ENCODE results near the gene DOHH.

DOHH gene

GRCh38 chr19:3533563-3534216, 33.2 kb upstream of the DOHH start:
- Histone ChIP-seq H3K27me3 (ENCODE audit: control insufficient read depth in 1 of 2, insufficient read depth in 1 of 2, low read length in 2 of 2) (no peaks in the 10 kb centered on the region), H3K14ac (ENCODE audit: low read length in 2 of 2) (no peak overlapping the region), H2AK5ac (ENCODE audit: low read length, severe bottlenecking) (no peak overlapping the region), H3K9me3 (ENCODE audit: control insufficient read depth, low read length) (no peaks in the 10 kb centered on the region), H3K4me1 (ENCODE audit: control insufficient read depth, insufficient read depth, low read depth, low read length) (peaks cover 16% of the 10 kb centered on the region), H2BK5ac (ENCODE audit: low read depth, low read length, poor library complexity, severe bottlenecking) (no peak overlapping the region), H3K79me1 (replicated peaks; ENCODE audit: low read length, poor library complexity, severe bottlenecking) (peaks cover 8% of the 10 kb centered on the region), H2AFZ (ENCODE audit: low read depth, low read length) (no peak overlapping the region), H3K23ac (ENCODE audit: low read length in 2 of 2) (no peak overlapping the region), H3K18ac (ENCODE audit: low read depth in 1 of 2, low read length in 2 of 2) (no peak overlapping the region), H4K8ac (ENCODE audit: low read length) (no peak overlapping the region), H3K4me2 (ENCODE audit: low read length, poor library complexity, severe bottlenecking) (no peak overlapping the region), H4K91ac (ENCODE audit: low read length) (no peak overlapping the region), H2BK120ac (ENCODE audit: low read depth, low read length) (no peak overlapping the region), H3K4ac (ENCODE audit: low read depth in 1 of 2, low read length in 2 of 2) (no peak overlapping the region), H3K27ac (ENCODE audit: low read length, poor library complexity, severe bottlenecking) (no peak overlapping the region), H3K4me3 (ENCODE audit: insufficient read depth in 1 of 2, low read depth in 1 of 2, low read length in 2 of 2) (no peak overlapping the region), H2BK15ac (ENCODE audit: low read depth, poor library complexity, severe bottlenecking) (no peak overlapping the region), H2BK12ac (ENCODE audit: low read length in 2 of 2) (no peak overlapping the region), H3K36me3 (ENCODE audit: control insufficient read depth in 1 of 2, insufficient read depth in 2 of 2, low read depth in 1 of 2, low read length in 2 of 2) (peaks cover 59 to 88% of the 10 kb centered on the region in 2 experiments), H3K9ac (ENCODE audit: low read length) (no peak overlapping the region)
- no peak for DNase-seq
- 96% methylated on average over 11 of the region's 12 CpGs for WGBS

GRCh38 chr19:3533033-3533432, 32.6 kb upstream of the DOHH start:
- no peak overlapping the region for H3K4ac ChIP-seq (ENCODE audit: low read depth in 1 of 2, low read length in 2 of 2)
- no peak overlapping the region for H2BK12ac ChIP-seq (ENCODE audit: low read length in 2 of 2)
- H3K27me3 ChIP-seq (ENCODE audit: control insufficient read depth in 1 of 2, insufficient read depth in 1 of 2, low read length in 2 of 2) = no peaks in the 10 kb centered on the region
- H3K27ac ChIP-seq (ENCODE audit: low read length, poor library complexity, severe bottlenecking) = no peak overlapping the region
- H4K91ac ChIP-seq (ENCODE audit: low read length) = no peak overlapping the region
- no peak overlapping the region for H2AK5ac ChIP-seq (ENCODE audit: low read length, severe bottlenecking)
- peaks cover 12% of the 10 kb centered on the region for H3K4me1 ChIP-seq (ENCODE audit: control insufficient read depth, insufficient read depth, low read depth, low read length)
- H3K9me3 ChIP-seq (ENCODE audit: control insufficient read depth, low read length) = no peaks in the 10 kb centered on the region
- H4K8ac ChIP-seq (ENCODE audit: low read length) = no peak overlapping the region
- no peak overlapping the region for H2BK120ac ChIP-seq (ENCODE audit: low read depth, low read length)
- no peak overlapping the region for H3K4me3 ChIP-seq (ENCODE audit: insufficient read depth in 1 of 2, low read depth in 1 of 2, low read length in 2 of 2)
- no peak overlapping the region for H3K9ac ChIP-seq (ENCODE audit: low read length)
- peaks cover 11% of the 10 kb centered on the region for H3K79me1 ChIP-seq (replicated peaks; ENCODE audit: low read length, poor library complexity, severe bottlenecking)
- H2BK5ac ChIP-seq (ENCODE audit: low read depth, low read length, poor library complexity, severe bottlenecking) = no peak overlapping the region
- no peak overlapping the region for H2BK15ac ChIP-seq (ENCODE audit: low read depth, poor library complexity, severe bottlenecking)
- 93% methylated on average over 16 of the region's 17 CpGs for WGBS
- H3K14ac ChIP-seq (ENCODE audit: low read length in 2 of 2) = no peak overlapping the region
- H3K36me3 ChIP-seq (ENCODE audit: control insufficient read depth in 1 of 2, insufficient read depth in 2 of 2, low read depth in 1 of 2, low read length in 2 of 2) = peaks cover 61 to 90% of the 10 kb centered on the region in 2 experiments
- no peak for DNase-seq
- no peak overlapping the region for H3K23ac ChIP-seq (ENCODE audit: low read length in 2 of 2)
- no peak overlapping the region for H3K4me2 ChIP-seq (ENCODE audit: low read length, poor library complexity, severe bottlenecking)
- no peak overlapping the region for H2AFZ ChIP-seq (ENCODE audit: low read depth, low read length)
- no peak overlapping the region for H3K18ac ChIP-seq (ENCODE audit: low read depth in 1 of 2, low read length in 2 of 2)

- Histone ChIP-seq H3K4me1 (ENCODE audit: control insufficient read depth, insufficient read depth, low read depth, low read length) (peaks cover 6% of the 10 kb centered on the region), H3K36me3 (ENCODE audit: control insufficient read depth in 1 of 2, insufficient read depth in 2 of 2, low read depth in 1 of 2, low read length in 2 of 2) (peaks cover 68 to 91% of the 10 kb centered on the region in 2 experiments), H3K14ac (ENCODE audit: low read length in 2 of 2) (no peak overlapping the region), H3K79me1 (replicated peaks; ENCODE audit: low read length, poor library complexity, severe bottlenecking) (peaks cover 18% of the 10 kb centered on the region), H2BK15ac (ENCODE audit: low read depth, poor library complexity, severe bottlenecking) (no peak overlapping the region), H3K18ac (ENCODE audit: low read depth in 1 of 2, low read length in 2 of 2) (no peak overlapping the region), H3K27me3 (ENCODE audit: control insufficient read depth in 1 of 2, insufficient read depth in 1 of 2, low read length in 2 of 2) (no peaks in the 10 kb centered on the region), H3K9ac (ENCODE audit: low read length) (no peak overlapping the region), H3K4me3 (ENCODE audit: insufficient read depth in 1 of 2, low read depth in 1 of 2, low read length in 2 of 2) (no peak overlapping the region), H2AFZ (ENCODE audit: low read depth, low read length) (no peak overlapping the region), H2AK5ac (ENCODE audit: low read length, severe bottlenecking) (no peak overlapping the region), H3K4me2 (ENCODE audit: low read length, poor library complexity, severe bottlenecking) (no peak overlapping the region), H2BK120ac (ENCODE audit: low read depth, low read length) (no peak overlapping the region), H3K9me3 (ENCODE audit: control insufficient read depth, low read length) (no peaks in the 10 kb centered on the region), H3K27ac (ENCODE audit: low read length, poor library complexity, severe bottlenecking) (no peak overlapping the region), H2BK5ac (ENCODE audit: low read depth, low read length, poor library complexity, severe bottlenecking) (no peak overlapping the region), H3K4ac (ENCODE audit: low read depth in 1 of 2, low read length in 2 of 2) (no peak overlapping the region), H4K8ac (ENCODE audit: low read length) (no peak overlapping the region), H3K23ac (ENCODE audit: low read length in 2 of 2) (no peak overlapping the region), H2BK12ac (ENCODE audit: low read length in 2 of 2) (no peak overlapping the region), H4K91ac (ENCODE audit: low read length) (no peak overlapping the region)
- no peak for DNase-seq
- WGBS = 98% methylated on average over 33 of the region's 33 CpGs
Observed at GRCh38 chr19:3532154-3532786, 31.8 kb upstream of the DOHH start.

- Histone ChIP-seq H3K27ac (ENCODE audit: low read length, poor library complexity, severe bottlenecking) (no peak overlapping the region), H4K8ac (ENCODE audit: low read length) (no peak overlapping the region), H3K9me3 (ENCODE audit: control insufficient read depth, low read length) (no peaks in the 10 kb centered on the region), H4K91ac (ENCODE audit: low read length) (no peak overlapping the region), H3K4me1 (ENCODE audit: control insufficient read depth, insufficient read depth, low read depth, low read length) (peaks cover 2% of the 10 kb centered on the region), H2BK12ac (ENCODE audit: low read length in 2 of 2) (no peak overlapping the region), H3K4me2 (ENCODE audit: low read length, poor library complexity, severe bottlenecking) (no peak overlapping the region), H2AFZ (ENCODE audit: low read depth, low read length) (no peak overlapping the region), H3K9ac (ENCODE audit: low read length) (no peak overlapping the region), H3K23ac (ENCODE audit: low read length in 2 of 2) (no peak overlapping the region), H3K4ac (ENCODE audit: low read depth in 1 of 2, low read length in 2 of 2) (no peak overlapping the region), H3K27me3 (ENCODE audit: control insufficient read depth in 1 of 2, insufficient read depth in 1 of 2, low read length in 2 of 2) (no peaks in the 10 kb centered on the region), H2AK5ac (ENCODE audit: low read length, severe bottlenecking) (no peak overlapping the region), H3K14ac (ENCODE audit: low read length in 2 of 2) (no peak overlapping the region), H3K4me3 (ENCODE audit: insufficient read depth in 1 of 2, low read depth in 1 of 2, low read length in 2 of 2) (no peak overlapping the region), H3K18ac (ENCODE audit: low read depth in 1 of 2, low read length in 2 of 2) (no peak overlapping the region), H2BK5ac (ENCODE audit: low read depth, low read length, poor library complexity, severe bottlenecking) (no peak overlapping the region), H3K36me3 (ENCODE audit: control insufficient read depth in 1 of 2, insufficient read depth in 2 of 2, low read depth in 1 of 2, low read length in 2 of 2) (peaks cover 73 to 91% of the 10 kb centered on the region in 2 experiments), H2BK120ac (ENCODE audit: low read depth, low read length) (no peak overlapping the region), H2BK15ac (ENCODE audit: low read depth, poor library complexity, severe bottlenecking) (no peak overlapping the region), H3K79me1 (replicated peaks; ENCODE audit: low read length, poor library complexity, severe bottlenecking) (peaks cover 22% of the 10 kb centered on the region)
- no peak for DNase-seq
- 96% methylated on average over 29 of the region's 29 CpGs for WGBS
Observed at GRCh38 chr19:3531716-3532115, 31.2 kb upstream of the DOHH start.

Measured in mesenchymal stem cell (in vitro differentiated cells and primary cell).